HepG2 (cell line): ENCODE data around the gene MPG. TPM values are rescaled to one million over a fixed set of nuclear protein-coding genes. Genes with fewer than 3 reads are reported as not detected.
A peak's percentile ranks its signal among the peaks of the same experiment; 100 is the strongest.

ENCODE experiments used
- AGO1 ChIP-seq: fragments of 200-400 bp; formaldehyde crosslinking; IDR thresholded peaks from 2 replicates; pipeline ENCODE4 v1.6.1; 2017; ENCODE audit warnings: mild to moderate bottlenecking, low read depth, low read length, moderate library complexity; ENCODE audit not compliant: poor library complexity, severe bottlenecking
- DNMT3B ChIP-seq: conservative IDR thresholded peaks from 2 replicates; pipeline ENCODE4 v1.6.1; 2016; ENCODE audit warnings: missing biosample characterization, control low read depth
- FLYWCH1 ChIP-seq: sonication (generic); formaldehyde crosslinking; IDR thresholded peaks from 2 replicates; pipeline ENCODE4 v1.8.1; 2023; ENCODE audit warnings: mild to moderate bottlenecking, missing genetic modification reagents
- HIVEP1 ChIP-seq: sonication (generic); formaldehyde crosslinking; IDR thresholded peaks from 2 replicates; pipeline ENCODE4 v1.4.0; 2020; ENCODE audit warnings: mild to moderate bottlenecking, missing genetic modification reagents
- HMGA1 ChIP-seq: sonication (generic); formaldehyde crosslinking; conservative IDR thresholded peaks from 2 replicates; pipeline ENCODE4 v1.4.0; 2020; ENCODE audit warnings: missing genetic modification reagents
- KDM5A ChIP-seq: fragments of 200-600 bp; sonication (generic); IDR thresholded peaks from 2 replicates; pipeline ENCODE4 v1.7.0; 2018; ENCODE audit warnings: antibody characterized with exemption, mild to moderate bottlenecking, low read length, borderline replicate concordance
- PPARG ChIP-seq: conservative IDR thresholded peaks from 2 replicates; pipeline ENCODE4 v1.6.1; 2016; ENCODE audit warnings: missing biosample characterization, missing genetic modification reagents
- SAP130 ChIP-seq: IDR thresholded peaks from 2 replicates; pipeline ENCODE4 v1.6.1; 2016; ENCODE audit warnings: low read depth
- SIX1 ChIP-seq: sonication (generic); formaldehyde crosslinking; IDR thresholded peaks from 2 replicates; pipeline ENCODE4 v1.4.0; 2020; ENCODE audit warnings: missing genetic modification reagents, borderline replicate concordance
- STAG1 ChIP-seq: sonication (generic); formaldehyde crosslinking; IDR thresholded peaks from 2 replicates; pipeline ENCODE4 v1.4.0; 2020; ENCODE audit warnings: missing genetic modification reagents
- TOE1 ChIP-seq: sonication (generic); formaldehyde crosslinking; IDR thresholded peaks from 2 replicates; pipeline ENCODE4 v1.4.0; 2020; ENCODE audit warnings: mild to moderate bottlenecking, missing genetic modification reagents
- ZBTB7B ChIP-seq: sonication (generic); formaldehyde crosslinking; IDR thresholded peaks from 2 replicates; pipeline ENCODE4 v1.4.0; 2020; ENCODE audit warnings: missing genetic modification reagents
- ZMYM2 ChIP-seq: sonication (generic); formaldehyde crosslinking; IDR thresholded peaks from 2 replicates; pipeline ENCODE4 v1.8.0; 2022; ENCODE audit warnings: mild to moderate bottlenecking, missing genetic modification reagents
- ZNF329 ChIP-seq: sonication (generic); formaldehyde crosslinking; IDR thresholded peaks from 2 replicates; pipeline ENCODE4 v1.9.0; 2021; ENCODE audit warnings: low read depth, mild to moderate bottlenecking, missing genetic modification reagents
- ZNF556 ChIP-seq: sonication (generic); formaldehyde crosslinking; IDR thresholded peaks from 2 replicates; pipeline ENCODE4 v1.4.0; 2020; ENCODE audit warnings: mild to moderate bottlenecking, missing genetic modification reagents, borderline replicate concordance
- ZNF558 ChIP-seq: sonication (generic); formaldehyde crosslinking; IDR thresholded peaks from 2 replicates; pipeline ENCODE4 v1.9.0; 2022; ENCODE audit warnings: mild to moderate bottlenecking, missing genetic modification reagents, borderline replicate concordance
- ZNF660 ChIP-seq: sonication (generic); formaldehyde crosslinking; IDR thresholded peaks from 2 replicates; pipeline ENCODE4 v1.5.1; 2020; ENCODE audit warnings: mild to moderate bottlenecking, low read depth, missing genetic modification reagents, borderline replicate concordance
- ZNF674 ChIP-seq: sonication (generic); formaldehyde crosslinking; IDR thresholded peaks from 2 replicates; pipeline ENCODE4 v1.5.0; 2020; ENCODE audit warnings: low read depth, mild to moderate bottlenecking, missing genetic modification reagents
- ZNF737 ChIP-seq: sonication (generic); formaldehyde crosslinking; IDR thresholded peaks from 2 replicates; pipeline ENCODE4 v1.5.0; 2020; ENCODE audit warnings: missing genetic modification reagents, mild to moderate bottlenecking, borderline replicate concordance
- polyA plus RNA-seq, 8 experiments: library from polyadenylated mRNA; depleted of rRNA in 3 of 8; stranded (reverse) in 7 of 8; unstranded in 1 of 8; fragments of >200 nt; fragmentation: Illumina TruSeq in 4 of 8; extraction: Trizol in 4 of 8; gene quantifications; 2 replicates each; pipeline versions ENCODE4 v1.2.1 to v1.2.3, GENCODE V29; 2011 to 2016; ENCODE audit warnings: low read depth in 4 of 8, missing spikeins in 1 of 8, mixed read lengths in 1 of 8; ENCODE audit not compliant: insufficient read depth in 1 of 8
- total RNA-seq, 5 experiments: library from RNA; depleted of rRNA; stranded (reverse); fragments of >200 nt; fragmentation: Illumina TruSeq; extraction: Trizol; gene quantifications; 2 replicates each; pipeline ENCODE4 v1.2.3, GENCODE V29; 2016; ENCODE audit warnings: low read depth in 1 of 5
- TF ChIP-seq, protein P1 (sequence below): sonication (generic); formaldehyde crosslinking; IDR thresholded peaks from 2 replicates; pipeline ENCODE4 v1.8.1; 2023; ENCODE audit warnings: mild to moderate bottlenecking, moderate library complexity, missing genetic modification reagents
- TF ChIP-seq, protein P2 (sequence below): fragments of 450-650 bp; IDR thresholded peaks from 2 replicates; pipeline ENCODE4 v1.6.1; 2017; ENCODE audit warnings: mild to moderate bottlenecking
- TF ChIP-seq, protein P3 (sequence below): sonication (generic); formaldehyde crosslinking; IDR thresholded peaks from 2 replicates; pipeline ENCODE4 v1.8.0; 2023; ENCODE audit warnings: mild to moderate bottlenecking, missing genetic modification reagents
- TF ChIP-seq, protein P4 (sequence below): sonication (generic); formaldehyde crosslinking; conservative IDR thresholded peaks from 2 replicates; pipeline ENCODE4 v1.8.0; 2022; ENCODE audit warnings: mild to moderate bottlenecking, moderate library complexity, missing genetic modification reagents
- TF ChIP-seq, protein P5 (sequence below): sonication (generic); formaldehyde crosslinking; IDR thresholded peaks from 2 replicates; pipeline ENCODE4 v1.8.0; 2022; ENCODE audit warnings: missing genetic modification reagents, mild to moderate bottlenecking, inconsistent platforms, borderline replicate concordance

The MPG gene
- total and polyA plus RNA-seq, 2 of the 13 experiments (the other 11 are each of a cell fraction or from before 2014, with no cell fraction given): 59.1 to 62.5 TPM

DNA sequence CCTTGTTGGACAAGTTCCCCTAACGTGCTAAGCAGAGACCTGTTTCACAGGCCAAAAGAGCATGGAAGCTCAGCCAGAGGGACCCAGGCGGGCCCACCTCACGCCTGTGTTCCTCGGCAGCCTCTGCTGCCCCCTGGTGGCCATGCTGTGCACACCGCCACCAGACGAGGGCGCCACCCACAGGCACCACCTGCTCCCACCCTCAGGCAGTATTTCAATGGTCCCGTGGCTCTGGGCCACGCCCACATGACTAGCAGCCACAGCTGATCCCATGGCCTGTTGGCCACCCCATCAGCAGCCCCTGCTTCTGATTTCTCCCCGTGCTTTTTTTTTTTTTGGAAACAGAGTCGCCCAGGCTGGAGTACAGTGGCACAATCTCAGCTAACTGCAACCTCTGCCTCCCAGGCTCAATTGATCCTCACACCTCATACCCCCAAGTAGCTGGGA is 18.9 kb downstream of the MPG start (continued):
- TF ChIP-seq, protein P1, sequence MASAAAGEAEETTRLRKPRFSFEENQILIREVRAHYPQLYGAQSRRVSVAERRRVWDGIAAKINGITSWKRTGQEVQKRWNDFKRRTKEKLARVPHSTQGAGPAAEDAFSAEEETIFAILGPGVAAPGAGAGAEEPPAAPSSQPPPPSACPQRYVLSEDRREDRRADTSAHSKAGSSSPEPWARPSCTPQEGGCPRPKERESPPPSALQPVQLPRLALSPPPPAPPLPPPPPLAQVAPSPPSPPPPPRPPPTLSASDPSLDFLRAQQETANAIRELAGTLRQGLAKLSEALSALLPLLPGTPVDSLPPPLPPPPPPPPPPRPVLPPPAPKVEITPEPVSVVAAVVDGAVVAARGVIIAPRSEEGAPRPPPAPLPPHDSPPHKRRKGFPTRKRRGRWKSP (CRISPR knock-in tag): no peak
- TF ChIP-seq, protein P2, sequence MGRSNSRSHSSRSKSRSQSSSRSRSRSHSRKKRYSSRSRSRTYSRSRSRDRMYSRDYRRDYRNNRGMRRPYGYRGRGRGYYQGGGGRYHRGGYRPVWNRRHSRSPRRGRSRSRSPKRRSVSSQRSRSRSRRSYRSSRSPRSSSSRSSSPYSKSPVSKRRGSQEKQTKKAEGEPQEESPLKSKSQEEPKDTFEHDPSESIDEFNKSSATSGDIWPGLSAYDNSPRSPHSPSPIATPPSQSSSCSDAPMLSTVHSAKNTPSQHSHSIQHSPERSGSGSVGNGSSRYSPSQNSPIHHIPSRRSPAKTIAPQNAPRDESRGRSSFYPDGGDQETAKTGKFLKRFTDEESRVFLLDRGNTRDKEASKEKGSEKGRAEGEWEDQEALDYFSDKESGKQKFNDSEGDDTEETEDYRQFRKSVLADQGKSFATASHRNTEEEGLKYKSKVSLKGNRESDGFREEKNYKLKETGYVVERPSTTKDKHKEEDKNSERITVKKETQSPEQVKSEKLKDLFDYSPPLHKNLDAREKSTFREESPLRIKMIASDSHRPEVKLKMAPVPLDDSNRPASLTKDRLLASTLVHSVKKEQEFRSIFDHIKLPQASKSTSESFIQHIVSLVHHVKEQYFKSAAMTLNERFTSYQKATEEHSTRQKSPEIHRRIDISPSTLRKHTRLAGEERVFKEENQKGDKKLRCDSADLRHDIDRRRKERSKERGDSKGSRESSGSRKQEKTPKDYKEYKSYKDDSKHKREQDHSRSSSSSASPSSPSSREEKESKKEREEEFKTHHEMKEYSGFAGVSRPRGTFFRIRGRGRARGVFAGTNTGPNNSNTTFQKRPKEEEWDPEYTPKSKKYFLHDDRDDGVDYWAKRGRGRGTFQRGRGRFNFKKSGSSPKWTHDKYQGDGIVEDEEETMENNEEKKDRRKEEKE: no peak
- no peak for TF ChIP-seq HMGA1
- no peak for TF ChIP-seq ZNF674 (CRISPR knock-in tag)
- no peak for TF ChIP-seq HIVEP1
- no peak for TF ChIP-seq KDM5A
- peak; percentile 72; the same call in 1 of the 2 replicates for TF ChIP-seq ZBTB7B
- no peak for TF ChIP-seq SIX1 (CRISPR knock-in tag)
- TF ChIP-seq, protein P3, sequence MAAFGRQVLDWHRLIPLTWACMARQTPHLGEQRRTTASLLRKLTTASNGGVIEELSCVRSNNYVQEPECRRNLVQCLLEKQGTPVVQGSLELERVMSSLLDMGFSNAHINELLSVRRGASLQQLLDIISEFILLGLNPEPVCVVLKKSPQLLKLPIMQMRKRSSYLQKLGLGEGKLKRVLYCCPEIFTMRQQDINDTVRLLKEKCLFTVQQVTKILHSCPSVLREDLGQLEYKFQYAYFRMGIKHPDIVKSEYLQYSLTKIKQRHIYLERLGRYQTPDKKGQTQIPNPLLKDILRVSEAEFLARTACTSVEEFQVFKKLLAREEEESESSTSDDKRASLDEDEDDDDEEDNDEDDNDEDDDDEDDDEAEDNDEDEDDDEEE (CRISPR knock-in tag): no peak
- TF ChIP-seq, protein P4, sequence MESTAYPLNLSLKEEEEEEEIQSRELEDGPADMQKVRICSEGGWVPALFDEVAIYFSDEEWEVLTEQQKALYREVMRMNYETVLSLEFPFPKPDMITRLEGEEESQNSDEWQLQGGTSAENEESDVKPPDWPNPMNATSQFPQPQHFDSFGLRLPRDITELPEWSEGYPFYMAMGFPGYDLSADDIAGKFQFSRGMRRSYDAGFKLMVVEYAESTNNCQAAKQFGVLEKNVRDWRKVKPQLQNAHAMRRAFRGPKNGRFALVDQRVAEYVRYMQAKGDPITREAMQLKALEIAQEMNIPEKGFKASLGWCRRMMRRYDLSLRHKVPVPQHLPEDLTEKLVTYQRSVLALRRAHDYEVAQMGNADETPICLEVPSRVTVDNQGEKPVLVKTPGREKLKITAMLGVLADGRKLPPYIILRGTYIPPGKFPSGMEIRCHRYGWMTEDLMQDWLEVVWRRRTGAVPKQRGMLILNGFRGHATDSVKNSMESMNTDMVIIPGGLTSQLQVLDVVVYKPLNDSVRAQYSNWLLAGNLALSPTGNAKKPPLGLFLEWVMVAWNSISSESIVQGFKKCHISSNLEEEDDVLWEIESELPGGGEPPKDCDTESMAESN (CRISPR knock-in tag): 0 out of 2 replicates have a peak, but pooled peaks have one; percentile 42
- TF ChIP-seq AGO1: no peak
- TF ChIP-seq TOE1 (CRISPR knock-in tag): no peak
- peak; percentile 81 for TF ChIP-seq SAP130 (CRISPR knock-in tag)
- TF ChIP-seq ZMYM2: no peak
- TF ChIP-seq FLYWCH1 (CRISPR knock-in tag): no peak
- no peak for TF ChIP-seq ZNF329 (CRISPR knock-in tag)
- TF ChIP-seq, protein P5, sequence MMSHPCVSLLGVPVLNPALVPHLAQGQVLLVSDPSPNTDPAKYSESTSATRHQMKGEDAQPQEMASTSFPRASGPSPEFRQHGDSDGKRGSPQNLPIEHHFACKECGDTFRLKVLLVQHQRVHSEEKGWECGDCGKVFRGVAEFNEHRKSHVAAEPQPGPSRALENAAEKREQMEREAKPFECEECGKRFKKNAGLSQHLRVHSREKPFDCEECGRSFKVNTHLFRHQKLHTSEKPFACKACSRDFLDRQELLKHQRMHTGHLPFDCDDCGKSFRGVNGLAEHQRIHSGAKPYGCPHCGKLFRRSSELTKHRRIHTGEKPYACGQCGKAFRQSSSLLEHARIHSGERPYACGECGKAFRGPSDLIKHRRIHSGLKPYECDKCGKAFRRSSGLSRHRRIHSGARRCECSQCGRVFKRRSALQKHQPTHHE (CRISPR knock-in tag): no peak
- TF ChIP-seq STAG1 (CRISPR knock-in tag): peak; percentile 94
- 0 out of 2 replicates have a peak, but pooled peaks have one; percentile 63 for TF ChIP-seq ZNF556 (CRISPR knock-in tag)
- TF ChIP-seq ZNF660 (CRISPR knock-in tag): no peak
- TF ChIP-seq ZNF558 (CRISPR knock-in tag): no peak
- TF ChIP-seq PPARG (CRISPR knock-in tag): no peak
- no peak for TF ChIP-seq DNMT3B (CRISPR knock-in tag)
- no peak for TF ChIP-seq ZNF737 (CRISPR knock-in tag)
